ENCODE results near the gene SLC10A2.

SLC10A2 gene

GRCh38 chr13:103056008-103056407 is 10.2 kb downstream of the SLC10A2 start:
- Histone ChIP-seq H3K27me3 (replicated peaks; ENCODE audit: control insufficient read depth, insufficient read depth, low read length, poor library complexity, severe bottlenecking) (no peaks in the 10 kb centered on the region), H3K4me3 (ENCODE audit: insufficient read depth, low read depth, low read length, poor library complexity, severe bottlenecking) (no peak overlapping the region), H3K27ac (ENCODE audit: insufficient read depth, low read length, poor library complexity, severe bottlenecking) (no peak overlapping the region), H3K36me3 (ENCODE audit: control insufficient read depth, insufficient read depth, low read length) (no peaks in the 10 kb centered on the region), H3K9me3 (ENCODE audit: control insufficient read depth, low read length) (no peaks in the 10 kb centered on the region), H3K4me1 (ENCODE audit: control insufficient read depth, insufficient read depth, low read length, poor library complexity, severe bottlenecking) (no peaks in the 10 kb centered on the region)
- DNase-seq = no peak

GRCh38 chr13:103055166-103055565 is 11.1 kb downstream of the SLC10A2 start:
- Histone ChIP-seq H3K4me1 (ENCODE audit: control insufficient read depth, insufficient read depth, low read length, poor library complexity, severe bottlenecking) (no peaks in the 10 kb centered on the region), H3K27ac (ENCODE audit: insufficient read depth, low read length, poor library complexity, severe bottlenecking) (no peak overlapping the region), H3K27me3 (replicated peaks; ENCODE audit: control insufficient read depth, insufficient read depth, low read length, poor library complexity, severe bottlenecking) (no peaks in the 10 kb centered on the region), H3K36me3 (ENCODE audit: control insufficient read depth, insufficient read depth, low read length) (no peaks in the 10 kb centered on the region), H3K9me3 (ENCODE audit: control insufficient read depth, low read length) (no peaks in the 10 kb centered on the region), H3K4me3 (ENCODE audit: insufficient read depth, low read depth, low read length, poor library complexity, severe bottlenecking) (no peak overlapping the region)
- no peak for DNase-seq

- Histone ChIP-seq H3K4me3 (ENCODE audit: insufficient read depth, low read depth, low read length, poor library complexity, severe bottlenecking) (no peak overlapping the region), H3K4me1 (ENCODE audit: control insufficient read depth, insufficient read depth, low read length, poor library complexity, severe bottlenecking) (no peaks in the 10 kb centered on the region), H3K27ac (ENCODE audit: insufficient read depth, low read length, poor library complexity, severe bottlenecking) (no peak overlapping the region), H3K9me3 (ENCODE audit: control insufficient read depth, low read length) (no peaks in the 10 kb centered on the region), H3K27me3 (replicated peaks; ENCODE audit: control insufficient read depth, insufficient read depth, low read length, poor library complexity, severe bottlenecking) (no peaks in the 10 kb centered on the region), H3K36me3 (ENCODE audit: control insufficient read depth, insufficient read depth, low read length) (no peaks in the 10 kb centered on the region)
- DNase-seq = no peak
Measured at GRCh38 chr13:103046676-103047075, 19.5 kb downstream of the SLC10A2 start.

- Histone ChIP-seq H3K27me3 (replicated peaks; ENCODE audit: control insufficient read depth, insufficient read depth, low read length, poor library complexity, severe bottlenecking) (no peaks in the 10 kb centered on the region), H3K4me1 (ENCODE audit: control insufficient read depth, insufficient read depth, low read length, poor library complexity, severe bottlenecking) (no peaks in the 10 kb centered on the region), H3K4me3 (ENCODE audit: insufficient read depth, low read depth, low read length, poor library complexity, severe bottlenecking) (no peak overlapping the region), H3K36me3 (ENCODE audit: control insufficient read depth, insufficient read depth, low read length) (no peaks in the 10 kb centered on the region), H3K27ac (ENCODE audit: insufficient read depth, low read length, poor library complexity, severe bottlenecking) (no peak overlapping the region), H3K9me3 (ENCODE audit: control insufficient read depth, low read length) (no peaks in the 10 kb centered on the region)
- DNase-seq = no peak
Measured at GRCh38 chr13:103044056-103044455, 22.2 kb downstream of the SLC10A2 start.

GRCh38 chr13:103040006-103040405 is 26.2 kb downstream of the SLC10A2 start:
- H3K4me3 ChIP-seq (ENCODE audit: insufficient read depth, low read depth, low read length, poor library complexity, severe bottlenecking) = no peak overlapping the region
- no peaks in the 10 kb centered on the region for H3K36me3 ChIP-seq (ENCODE audit: control insufficient read depth, insufficient read depth, low read length)
- DNase-seq = no peak
- no peaks in the 10 kb centered on the region for H3K9me3 ChIP-seq (ENCODE audit: control insufficient read depth, low read length)
- no peaks in the 10 kb centered on the region for H3K4me1 ChIP-seq (ENCODE audit: control insufficient read depth, insufficient read depth, low read length, poor library complexity, severe bottlenecking)
- H3K27me3 ChIP-seq (replicated peaks; ENCODE audit: control insufficient read depth, insufficient read depth, low read length, poor library complexity, severe bottlenecking) = no peaks in the 10 kb centered on the region
- H3K27ac ChIP-seq (ENCODE audit: insufficient read depth, low read length, poor library complexity, severe bottlenecking) = no peak overlapping the region

- Histone ChIP-seq H3K4me1 (ENCODE audit: control insufficient read depth, insufficient read depth, low read length, poor library complexity, severe bottlenecking) (no peaks in the 10 kb centered on the region), H3K9me3 (ENCODE audit: control insufficient read depth, low read length) (no peaks in the 10 kb centered on the region), H3K27me3 (replicated peaks; ENCODE audit: control insufficient read depth, insufficient read depth, low read length, poor library complexity, severe bottlenecking) (no peaks in the 10 kb centered on the region), H3K27ac (ENCODE audit: insufficient read depth, low read length, poor library complexity, severe bottlenecking) (no peak overlapping the region), H3K4me3 (ENCODE audit: insufficient read depth, low read depth, low read length, poor library complexity, severe bottlenecking) (no peak overlapping the region), H3K36me3 (ENCODE audit: control insufficient read depth, insufficient read depth, low read length) (no peaks in the 10 kb centered on the region)
- no peak for DNase-seq
Measured at GRCh38 chr13:103039183-103039582, 27.0 kb downstream of the SLC10A2 start.

GRCh38 chr13:103036268-103036667 is 29.9 kb downstream of the SLC10A2 start:
- Histone ChIP-seq H3K27ac (ENCODE audit: insufficient read depth, low read length, poor library complexity, severe bottlenecking) (no peak overlapping the region), H3K36me3 (ENCODE audit: control insufficient read depth, insufficient read depth, low read length) (no peaks in the 10 kb centered on the region), H3K4me1 (ENCODE audit: control insufficient read depth, insufficient read depth, low read length, poor library complexity, severe bottlenecking) (no peaks in the 10 kb centered on the region), H3K4me3 (ENCODE audit: insufficient read depth, low read depth, low read length, poor library complexity, severe bottlenecking) (no peak overlapping the region), H3K27me3 (replicated peaks; ENCODE audit: control insufficient read depth, insufficient read depth, low read length, poor library complexity, severe bottlenecking) (no peaks in the 10 kb centered on the region), H3K9me3 (ENCODE audit: control insufficient read depth, low read length) (no peaks in the 10 kb centered on the region)
- DNase-seq = no peak

GRCh38 chr13:103033999-103034398 is 32.2 kb downstream of the SLC10A2 start:
- no peak overlapping the region for H3K4me3 ChIP-seq (ENCODE audit: insufficient read depth, low read depth, low read length, poor library complexity, severe bottlenecking)
- DNase-seq = no peak
- H3K4me1 ChIP-seq (ENCODE audit: control insufficient read depth, insufficient read depth, low read length, poor library complexity, severe bottlenecking) = no peaks in the 10 kb centered on the region
- H3K27me3 ChIP-seq (replicated peaks; ENCODE audit: control insufficient read depth, insufficient read depth, low read length, poor library complexity, severe bottlenecking) = no peaks in the 10 kb centered on the region
- no peaks in the 10 kb centered on the region for H3K9me3 ChIP-seq (ENCODE audit: control insufficient read depth, low read length)
- H3K27ac ChIP-seq (ENCODE audit: insufficient read depth, low read length, poor library complexity, severe bottlenecking) = no peak overlapping the region
- no peaks in the 10 kb centered on the region for H3K36me3 ChIP-seq (ENCODE audit: control insufficient read depth, insufficient read depth, low read length)

GRCh38 chr13:103031332-103031873 is 34.8 kb downstream of the SLC10A2 start:
- no peak overlapping the region for H3K27ac ChIP-seq (ENCODE audit: insufficient read depth, low read length, poor library complexity, severe bottlenecking)
- H3K36me3 ChIP-seq (ENCODE audit: control insufficient read depth, insufficient read depth, low read length) = no peaks in the 10 kb centered on the region
- no peak for DNase-seq
- H3K4me3 ChIP-seq (ENCODE audit: insufficient read depth, low read depth, low read length, poor library complexity, severe bottlenecking) = no peak overlapping the region
- no peaks in the 10 kb centered on the region for H3K4me1 ChIP-seq (ENCODE audit: control insufficient read depth, insufficient read depth, low read length, poor library complexity, severe bottlenecking)
- H3K9me3 ChIP-seq (ENCODE audit: control insufficient read depth, low read length) = no peaks in the 10 kb centered on the region
- H3K27me3 ChIP-seq (replicated peaks; ENCODE audit: control insufficient read depth, insufficient read depth, low read length, poor library complexity, severe bottlenecking) = no peaks in the 10 kb centered on the region

GRCh38 chr13:103030776-103031175 is 35.4 kb downstream of the SLC10A2 start:
- Histone ChIP-seq H3K4me3 (ENCODE audit: insufficient read depth, low read depth, low read length, poor library complexity, severe bottlenecking) (no peak overlapping the region), H3K27ac (ENCODE audit: insufficient read depth, low read length, poor library complexity, severe bottlenecking) (no peak overlapping the region), H3K27me3 (replicated peaks; ENCODE audit: control insufficient read depth, insufficient read depth, low read length, poor library complexity, severe bottlenecking) (no peaks in the 10 kb centered on the region), H3K36me3 (ENCODE audit: control insufficient read depth, insufficient read depth, low read length) (no peaks in the 10 kb centered on the region), H3K9me3 (ENCODE audit: control insufficient read depth, low read length) (no peaks in the 10 kb centered on the region), H3K4me1 (ENCODE audit: control insufficient read depth, insufficient read depth, low read length, poor library complexity, severe bottlenecking) (no peaks in the 10 kb centered on the region)
- DNase-seq = no peak

GRCh38 chr13:103029798-103030197 is 36.4 kb downstream of the SLC10A2 start:
- Histone ChIP-seq H3K9me3 (ENCODE audit: control insufficient read depth, low read length) (no peaks in the 10 kb centered on the region), H3K27me3 (replicated peaks; ENCODE audit: control insufficient read depth, insufficient read depth, low read length, poor library complexity, severe bottlenecking) (no peaks in the 10 kb centered on the region), H3K27ac (ENCODE audit: insufficient read depth, low read length, poor library complexity, severe bottlenecking) (no peak overlapping the region), H3K36me3 (ENCODE audit: control insufficient read depth, insufficient read depth, low read length) (no peaks in the 10 kb centered on the region), H3K4me1 (ENCODE audit: control insufficient read depth, insufficient read depth, low read length, poor library complexity, severe bottlenecking) (no peaks in the 10 kb centered on the region), H3K4me3 (ENCODE audit: insufficient read depth, low read depth, low read length, poor library complexity, severe bottlenecking) (no peak overlapping the region)
- DNase-seq = no peak
